ENCODE data around the gene ELAVL3.

- TF ChIP-seq, protein P1, sequence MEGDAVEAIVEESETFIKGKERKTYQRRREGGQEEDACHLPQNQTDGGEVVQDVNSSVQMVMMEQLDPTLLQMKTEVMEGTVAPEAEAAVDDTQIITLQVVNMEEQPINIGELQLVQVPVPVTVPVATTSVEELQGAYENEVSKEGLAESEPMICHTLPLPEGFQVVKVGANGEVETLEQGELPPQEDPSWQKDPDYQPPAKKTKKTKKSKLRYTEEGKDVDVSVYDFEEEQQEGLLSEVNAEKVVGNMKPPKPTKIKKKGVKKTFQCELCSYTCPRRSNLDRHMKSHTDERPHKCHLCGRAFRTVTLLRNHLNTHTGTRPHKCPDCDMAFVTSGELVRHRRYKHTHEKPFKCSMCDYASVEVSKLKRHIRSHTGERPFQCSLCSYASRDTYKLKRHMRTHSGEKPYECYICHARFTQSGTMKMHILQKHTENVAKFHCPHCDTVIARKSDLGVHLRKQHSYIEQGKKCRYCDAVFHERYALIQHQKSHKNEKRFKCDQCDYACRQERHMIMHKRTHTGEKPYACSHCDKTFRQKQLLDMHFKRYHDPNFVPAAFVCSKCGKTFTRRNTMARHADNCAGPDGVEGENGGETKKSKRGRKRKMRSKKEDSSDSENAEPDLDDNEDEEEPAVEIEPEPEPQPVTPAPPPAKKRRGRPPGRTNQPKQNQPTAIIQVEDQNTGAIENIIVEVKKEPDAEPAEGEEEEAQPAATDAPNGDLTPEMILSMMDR (IDR thresholded peaks at IDR 0.05): no peak
- no peak for TF ChIP-seq POLR2A (IDR thresholded peaks at IDR 0.05)
Measured at GRCh38 chr19:11423791-11424181, 57.1 kb downstream of the ELAVL3 start.
